MM.1S (cell line): Measurements from ENCODE around the gene RALY.

Source experiments
- EZH2phosphoT487 ChIP-seq: fragments of 300-600 bp; sonication (generic); IDR thresholded peaks from 2 replicates; pipeline ENCODE4 v1.6.1; 2018; ENCODE audit warnings: antibody characterized with exemption, low read length
- TF ChIP-seq, protein P1 (sequence below): fragments of 300-600 bp; sonication (generic); IDR thresholded peaks from 2 replicates; pipeline ENCODE4 v1.5.1; 2016; ENCODE audit warnings: antibody characterized with exemption, low read length, mixed read lengths

GRCh38 chr20:33985280-33985679 lies 8.4 kb upstream of the RALY start:
- TF ChIP-seq, protein P1, sequence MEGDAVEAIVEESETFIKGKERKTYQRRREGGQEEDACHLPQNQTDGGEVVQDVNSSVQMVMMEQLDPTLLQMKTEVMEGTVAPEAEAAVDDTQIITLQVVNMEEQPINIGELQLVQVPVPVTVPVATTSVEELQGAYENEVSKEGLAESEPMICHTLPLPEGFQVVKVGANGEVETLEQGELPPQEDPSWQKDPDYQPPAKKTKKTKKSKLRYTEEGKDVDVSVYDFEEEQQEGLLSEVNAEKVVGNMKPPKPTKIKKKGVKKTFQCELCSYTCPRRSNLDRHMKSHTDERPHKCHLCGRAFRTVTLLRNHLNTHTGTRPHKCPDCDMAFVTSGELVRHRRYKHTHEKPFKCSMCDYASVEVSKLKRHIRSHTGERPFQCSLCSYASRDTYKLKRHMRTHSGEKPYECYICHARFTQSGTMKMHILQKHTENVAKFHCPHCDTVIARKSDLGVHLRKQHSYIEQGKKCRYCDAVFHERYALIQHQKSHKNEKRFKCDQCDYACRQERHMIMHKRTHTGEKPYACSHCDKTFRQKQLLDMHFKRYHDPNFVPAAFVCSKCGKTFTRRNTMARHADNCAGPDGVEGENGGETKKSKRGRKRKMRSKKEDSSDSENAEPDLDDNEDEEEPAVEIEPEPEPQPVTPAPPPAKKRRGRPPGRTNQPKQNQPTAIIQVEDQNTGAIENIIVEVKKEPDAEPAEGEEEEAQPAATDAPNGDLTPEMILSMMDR = no peak
- TF ChIP-seq EZH2phosphoT487 = no peak
